T47D (cell line): Measurements from ENCODE around the gene VWA8.
"Not testable (repeated sequence)": the region's sequence is repeated elsewhere in the genome, so short reads cannot be mapped to it uniquely, and the experiment has no call there.

Experiments used
- DNase-seq, 2 experiments: peaks; one replicate each; pipeline versions ENCODE4 v3.0.0 to v3.0.0-alpha.2; 2011 to 2012; ENCODE audit warnings: low read depth in 1 of 2, low spot score in 1 of 2
- JUND ChIP-seq: IDR thresholded peaks from 2 replicates; pipeline ENCODE4 v1.6.1; 2012; ENCODE audit warnings: low read depth
- in situ Hi-C: cut with HindIII; loops from 2 replicates; pipeline ENCODE4 v1.10.0; 2016; ENCODE audit warnings: low sequenced_read_pairs, low pct_unique_long_range_greater_than_20kb

The VWA8 gene

DNA sequence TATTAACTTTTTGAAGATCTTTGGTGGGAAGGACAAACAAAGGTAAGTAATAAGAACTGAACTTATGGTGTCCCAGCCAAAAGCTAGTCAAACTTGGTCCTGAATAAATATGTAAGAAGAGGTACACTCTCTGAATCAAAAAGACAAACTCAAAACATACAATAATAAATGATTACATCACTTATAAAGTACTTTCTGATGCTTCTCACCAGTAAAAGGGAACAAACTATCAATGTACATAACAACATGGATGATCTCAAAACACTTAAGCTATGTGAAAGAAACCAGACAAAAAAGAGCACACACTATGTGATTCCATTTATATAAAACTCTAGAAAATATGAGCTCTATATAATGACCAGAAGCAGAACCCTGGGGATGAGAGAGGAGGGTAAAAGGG is 138.3 kb downstream of the VWA8 start:
- no peak for TF ChIP-seq JUND
- DNase-seq, result no peak
- in situ Hi-C loops, result no loop called here

DNA sequence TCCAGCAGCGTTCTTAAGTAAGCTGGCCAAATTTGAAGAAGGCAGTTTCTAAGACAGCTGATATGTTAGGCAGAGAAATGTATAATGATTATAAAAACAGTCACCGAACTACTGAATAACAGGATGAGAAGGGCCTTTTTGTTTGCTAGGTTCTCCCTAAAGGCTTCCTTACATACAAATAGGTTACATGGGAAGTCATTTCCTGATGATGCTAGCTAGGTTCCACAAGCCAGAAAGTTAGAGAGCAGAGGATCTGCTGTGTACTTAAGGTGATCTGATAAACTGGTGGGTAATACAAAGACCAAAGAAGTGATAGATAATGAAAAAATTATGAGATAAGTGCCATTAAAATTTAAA is 139.7 kb downstream of the VWA8 start:
- no peak for DNase-seq
- no peak for TF ChIP-seq JUND
- in situ Hi-C loops, result no loop called here

DNA sequence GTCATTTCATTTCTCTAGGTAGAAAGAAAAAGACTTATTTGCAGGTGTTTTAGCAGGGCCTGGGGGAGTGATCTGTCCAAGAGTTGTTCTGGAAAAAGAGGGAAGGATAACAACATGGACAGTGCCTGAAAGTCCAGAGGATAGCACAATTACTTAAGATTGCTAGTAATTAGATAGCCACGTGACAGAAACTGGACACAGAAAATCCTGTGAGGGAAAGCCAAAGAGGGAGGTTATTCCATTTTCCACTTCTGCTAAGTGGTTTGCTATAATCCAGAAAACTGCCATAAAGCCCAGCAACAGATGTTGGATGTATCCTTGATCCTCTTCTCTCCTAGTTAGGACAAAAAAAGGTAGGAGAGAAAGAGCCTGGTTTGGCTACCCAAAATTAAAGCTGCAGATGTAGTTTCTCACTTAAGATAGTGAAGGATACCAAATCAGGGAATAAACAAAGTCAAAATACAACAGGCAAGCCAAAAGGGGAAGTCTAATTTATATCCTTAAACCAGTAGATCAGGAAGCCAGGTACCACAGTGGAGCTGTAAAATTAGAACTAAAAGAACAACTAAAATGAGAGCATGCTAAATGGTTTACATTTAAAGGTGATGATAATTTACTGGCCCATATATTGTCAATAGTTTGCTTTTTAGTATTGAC is 140.2 kb downstream of the VWA8 start:
- TF ChIP-seq JUND, result no peak
- in situ Hi-C loops, result no loop called here
- DNase-seq, result no peak

DNA sequence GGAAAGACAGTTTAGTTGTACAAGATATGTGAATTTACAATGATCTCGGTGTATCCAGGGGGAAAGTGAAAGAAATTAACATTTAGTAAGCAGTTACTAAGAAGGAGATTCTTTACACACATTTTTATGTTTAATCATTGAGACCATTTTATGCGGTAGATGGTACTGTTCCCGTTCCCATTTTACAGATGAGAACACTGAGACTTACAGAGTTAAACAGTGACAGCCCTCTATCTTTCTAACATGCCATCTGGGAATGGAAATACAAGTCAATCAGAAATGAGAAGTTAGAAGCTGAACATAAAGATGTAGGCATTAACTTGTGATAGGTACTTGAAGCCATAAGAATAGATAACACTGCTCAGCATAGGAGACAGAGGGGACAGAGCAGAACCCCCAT is 144.9 kb downstream of the VWA8 start:
- in situ Hi-C loops, result no loop called here
- no peak for TF ChIP-seq JUND
- no peak for DNase-seq

- no peak for TF ChIP-seq JUND
- no peak for DNase-seq
- in situ Hi-C loops, result no loop called here
Measured at GRCh38 chr13:41813426-41813825, 147.5 kb downstream of the VWA8 start.

GRCh38 chr13:41812851-41813250 is 148.1 kb downstream of the VWA8 start:
- TF ChIP-seq JUND, result no peak
- in situ Hi-C loops, result no loop called here
- DNase-seq, result no peak

GRCh38 chr13:41812237-41812636 is 148.7 kb downstream of the VWA8 start:
- in situ Hi-C loops, result no loop called here
- TF ChIP-seq JUND, result no peak

GRCh38 chr13:41811588-41812021 is 149.3 kb downstream of the VWA8 start:
- peak in 1 of 2 experiments; percentile 37 for DNase-seq
- in situ Hi-C loops, result no loop called here
- TF ChIP-seq JUND, result no peak

More at GRCh38 chr13:41812237-41812636, 148.7 kb downstream of the VWA8 start:
- DNase-seq, result no peak

DNA sequence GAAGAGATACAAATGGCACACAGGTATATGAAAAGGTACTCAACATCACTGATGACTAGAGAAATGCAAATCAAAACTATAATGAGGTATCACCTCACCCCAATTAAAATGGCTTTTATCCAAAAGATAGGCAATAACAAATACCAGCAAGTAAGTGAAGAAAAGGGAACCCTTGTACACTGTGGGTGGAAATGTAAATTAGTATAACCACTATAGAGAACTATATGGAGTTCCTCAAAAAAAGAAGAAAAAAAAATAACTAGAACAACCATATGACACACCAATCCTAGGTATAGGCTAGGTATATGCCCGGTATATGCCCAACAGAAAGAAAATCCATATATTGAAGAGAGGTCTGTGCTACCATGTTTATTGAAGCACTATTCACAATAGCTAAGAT is 150.9 kb downstream of the VWA8 start:
- in situ Hi-C loops, result no loop called here
- no peak for TF ChIP-seq JUND
- DNase-seq, result no peak

DNA sequence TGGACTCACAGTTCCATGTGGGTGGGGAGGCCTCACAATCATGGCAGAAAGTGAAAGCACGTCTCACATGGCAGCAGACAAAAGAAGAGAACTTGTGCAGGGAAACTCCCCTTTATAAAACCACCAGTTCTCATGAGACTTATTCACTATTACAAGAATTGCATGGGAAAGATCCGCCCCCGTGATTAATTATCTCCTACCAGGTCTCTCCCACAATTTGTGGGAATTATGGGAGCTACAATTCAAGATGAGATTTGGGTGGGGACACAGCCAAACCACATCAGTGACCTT is 157.5 kb downstream of the VWA8 start:
- in situ Hi-C loops, DNase-seq: not testable (repeated sequence)

DNA sequence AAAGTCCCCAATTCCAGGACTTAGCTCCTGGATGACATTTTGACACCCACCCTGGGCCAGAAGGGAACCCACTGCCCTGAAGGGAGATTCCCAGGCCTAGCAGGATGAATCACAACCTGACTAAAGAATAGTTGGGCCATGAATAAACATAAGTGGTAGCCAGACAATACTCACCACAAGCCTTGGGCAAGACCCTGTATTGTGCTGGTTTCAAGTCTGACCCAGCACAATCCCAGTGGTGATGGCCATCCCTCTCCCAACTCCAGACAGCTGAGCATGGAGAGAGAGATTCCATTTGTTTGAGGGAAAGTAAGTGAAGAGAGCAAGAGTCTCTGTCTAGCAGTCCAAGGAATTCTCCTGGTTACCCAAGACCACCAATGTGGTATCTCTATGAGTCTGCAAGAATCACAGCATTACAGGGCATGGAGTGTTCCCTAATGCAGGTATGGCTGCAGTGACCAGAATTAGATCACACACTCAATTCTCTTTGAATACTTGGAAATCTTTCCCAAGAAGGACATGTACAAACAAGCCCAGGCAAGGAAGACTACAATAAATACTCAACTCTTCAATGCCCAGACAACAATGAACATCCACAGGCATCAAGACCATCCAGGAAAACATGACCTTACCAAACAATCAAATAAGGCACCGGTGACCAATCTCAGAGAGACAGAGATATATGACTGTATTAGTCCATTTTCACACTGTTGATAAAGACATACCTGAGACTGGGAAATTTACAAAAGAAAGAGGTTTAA is 158.0 kb downstream of the VWA8 start:
- no peak for DNase-seq
- TF ChIP-seq JUND, result no peak
- in situ Hi-C loops, result no loop called here

- TF ChIP-seq JUND, result no peak
- in situ Hi-C loops, result no loop called here
- no peak for DNase-seq
Measured at GRCh38 chr13:41802043-41802683, 158.7 kb downstream of the VWA8 start.

DNA sequence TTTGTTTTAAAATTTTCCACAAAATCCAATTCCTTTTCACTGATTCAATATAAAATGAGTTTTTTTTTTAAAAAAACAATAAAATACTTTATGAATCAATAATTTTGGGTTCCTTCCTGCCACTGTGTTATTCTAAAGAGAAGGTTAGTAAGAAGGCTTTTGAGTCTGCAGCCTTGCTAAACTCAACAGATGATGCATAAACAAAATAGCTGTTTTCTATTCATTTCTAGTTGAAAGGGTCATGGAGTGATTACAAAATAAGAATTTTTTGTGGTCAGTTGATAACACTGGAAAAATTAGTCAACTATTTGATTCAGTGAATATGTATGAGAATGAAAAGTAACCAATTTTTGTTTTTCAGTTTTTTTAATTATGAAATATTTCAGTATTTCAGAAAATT is 169.9 kb downstream of the VWA8 start:
- TF ChIP-seq JUND, result no peak
- DNase-seq, result no peak
- in situ Hi-C loops, result no loop called here

- in situ Hi-C loops, result no loop called here
Measured at GRCh38 chr13:41788552-41788951, 172.4 kb downstream of the VWA8 start.

More at GRCh38 chr13:41788552-41788951, 172.4 kb downstream of the VWA8 start:
- no peak for DNase-seq
- no peak for TF ChIP-seq JUND
